Sigmoid colon (tissue), 4 donors: ENCODE measurements around the gene UBE2S.
"Not testable (repeated sequence)": the region's sequence is repeated elsewhere in the genome, so short reads cannot be mapped to it uniquely, and the experiment has no call there.

ENCODE experiments used
- EP300 ChIP-seq, 4 donors: sonication (generic); formaldehyde crosslinking; IDR thresholded peaks; one replicate each; pipeline ENCODE4 v1.6.1; 2017; ENCODE audit warnings: antibody characterized with exemption in 4 of 4
- POLR2A ChIP-seq, 2 donors: fragments of 450-650 bp; IDR thresholded peaks; one replicate each; pipeline ENCODE4 v1.6.1; 2016; ENCODE audit warnings: antibody characterized with exemption in 2 of 2, mild to moderate bottlenecking in 2 of 2, moderate library complexity in 2 of 2
- POLR2AphosphoS5 ChIP-seq, 4 donors: sonication (generic); formaldehyde crosslinking; IDR thresholded peaks; one replicate each; pipeline ENCODE4 v1.6.1; 2017; ENCODE audit warnings: antibody characterized with exemption in 4 of 4
- TF ChIP-seq, protein P1 (sequence below), 4 experiments: fragments of 450-650 bp in 3 of 4; fragments of 200-600 bp in 1 of 4; IDR thresholded peaks; one replicate each; pipeline ENCODE4 v1.5.1; 2016 to 2019; ENCODE audit warnings: antibody characterized with exemption in 4 of 4, mild to moderate bottlenecking in 3 of 4, moderate library complexity in 2 of 4

DNA sequence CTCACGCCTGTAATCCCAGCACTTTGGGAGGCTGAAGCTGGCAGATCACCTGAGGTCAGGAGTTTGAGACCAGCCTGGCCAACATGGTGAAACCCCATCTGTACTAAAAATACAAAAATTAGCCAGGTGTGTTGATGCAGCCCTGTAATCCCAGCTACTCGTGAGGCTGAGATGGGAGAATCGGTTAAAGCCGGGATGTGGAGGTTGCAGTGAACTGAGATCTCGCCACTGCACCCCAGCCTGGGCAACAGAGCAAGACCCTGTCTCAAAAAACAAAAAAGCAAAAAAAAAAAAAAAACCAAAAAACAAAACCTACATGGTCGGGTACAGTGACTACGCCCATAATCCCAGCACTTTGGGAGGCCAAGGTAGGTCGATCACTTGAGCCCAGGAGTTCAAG, 1.6 kb upstream of the UBE2S start:
- TF ChIP-seq EP300, POLR2A, POLR2AphosphoS5 (IDR thresholded peaks at IDR 0.05): not testable (repeated sequence)
- TF ChIP-seq, protein P1, sequence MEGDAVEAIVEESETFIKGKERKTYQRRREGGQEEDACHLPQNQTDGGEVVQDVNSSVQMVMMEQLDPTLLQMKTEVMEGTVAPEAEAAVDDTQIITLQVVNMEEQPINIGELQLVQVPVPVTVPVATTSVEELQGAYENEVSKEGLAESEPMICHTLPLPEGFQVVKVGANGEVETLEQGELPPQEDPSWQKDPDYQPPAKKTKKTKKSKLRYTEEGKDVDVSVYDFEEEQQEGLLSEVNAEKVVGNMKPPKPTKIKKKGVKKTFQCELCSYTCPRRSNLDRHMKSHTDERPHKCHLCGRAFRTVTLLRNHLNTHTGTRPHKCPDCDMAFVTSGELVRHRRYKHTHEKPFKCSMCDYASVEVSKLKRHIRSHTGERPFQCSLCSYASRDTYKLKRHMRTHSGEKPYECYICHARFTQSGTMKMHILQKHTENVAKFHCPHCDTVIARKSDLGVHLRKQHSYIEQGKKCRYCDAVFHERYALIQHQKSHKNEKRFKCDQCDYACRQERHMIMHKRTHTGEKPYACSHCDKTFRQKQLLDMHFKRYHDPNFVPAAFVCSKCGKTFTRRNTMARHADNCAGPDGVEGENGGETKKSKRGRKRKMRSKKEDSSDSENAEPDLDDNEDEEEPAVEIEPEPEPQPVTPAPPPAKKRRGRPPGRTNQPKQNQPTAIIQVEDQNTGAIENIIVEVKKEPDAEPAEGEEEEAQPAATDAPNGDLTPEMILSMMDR (IDR thresholded peaks at IDR 0.05), result not testable (repeated sequence)
